IMR-90 (cell line): ENCODE results near the gene PFKP. TPM values are rescaled to one million over a fixed set of nuclear protein-coding genes. Genes with fewer than 3 reads are reported as not detected.

Experiments used
- ATAC-seq: fragments of 200-7000 bp; cut with Tn5 transposase; 2 replicates; pipeline ENCODE4 v1.9.1; 2020; ENCODE audit warnings: low read depth, mild to moderate bottlenecking, moderate library complexity
- BruUV-seq: library from RNA; stranded (reverse); fragments of 400-500 nt; replicated peaks from 2 replicates; lab custom pipeline; 2021; lab: Mats Ljungman, UMichigan
- CTCF ChIA-PET: fragments of 300-600 bp; formaldehyde crosslinking; extraction: SDS; loops from one replicate; lab custom pipeline; 2021; ENCODE audit warnings: antibody characterized with exemption; lab: Yijun Ruan, JAX
- POLR2A ChIA-PET: fragments of 300-600 bp; sonication (Branson Sonifier 250); formaldehyde crosslinking; loops from one replicate; lab custom pipeline; 2022; ENCODE audit warnings: antibody characterized with exemption; ENCODE audit not compliant: unreplicated experiment; lab: Charles Lee
- DNase-seq: peaks from one replicate; pipeline ENCODE4 v3.0.0; 2013
- H2AFZ ChIP-seq: replicated peaks from 2 replicates; pipeline ENCODE3; 2013; ENCODE audit warnings: low read length, mild to moderate bottlenecking; ENCODE audit not compliant: poor library complexity
- H2AK5ac ChIP-seq: 2 replicates; pipeline ENCODE4 v1.6.1; 2013; ENCODE audit warnings: low read depth, low read length, inconsistent platforms
- H2AK9ac ChIP-seq: replicated peaks from 2 replicates; pipeline ENCODE3; 2013; ENCODE audit warnings: mild to moderate bottlenecking, low read depth, low read length, moderate library complexity; ENCODE audit not compliant: poor library complexity
- H2BK120ac ChIP-seq: 2 replicates; pipeline ENCODE4 v1.6.1; 2013; ENCODE audit warnings: low read depth, low read length, inconsistent platforms
- H2BK15ac ChIP-seq: 3 replicates; pipeline ENCODE4 v1.6.1; 2013; ENCODE audit warnings: low read depth, low read length, inconsistent platforms
- H2BK20ac ChIP-seq: 2 replicates; pipeline ENCODE4 v1.6.1; 2013; ENCODE audit warnings: low read depth, mild to moderate bottlenecking, inconsistent platforms, low read length, moderate library complexity
- H2BK5ac ChIP-seq: 2 replicates; pipeline ENCODE4 v1.6.1; 2013; ENCODE audit warnings: mild to moderate bottlenecking, low read depth, low read length, inconsistent platforms; ENCODE audit not compliant: poor library complexity, severe bottlenecking
- H3K14ac ChIP-seq: replicated peaks from 2 replicates; pipeline ENCODE4 v1.6.1; 2013; ENCODE audit warnings: low read depth, low read length, inconsistent platforms
- H3K18ac ChIP-seq: 2 replicates; pipeline ENCODE4 v1.6.1; 2013; ENCODE audit warnings: low read depth, low read length, control low read depth
- H3K23ac ChIP-seq: 2 replicates; pipeline ENCODE4 v1.6.1; 2013; ENCODE audit warnings: low read depth, low read length, inconsistent platforms
- H3K27ac ChIP-seq: 2 replicates; pipeline ENCODE4 v1.5.1; 2013; ENCODE audit warnings: mild to moderate bottlenecking, control low read depth, low read length; ENCODE audit not compliant: insufficient read depth
- H3K27me3 ChIP-seq: 2 replicates; pipeline ENCODE4 v1.6.1; 2013; ENCODE audit warnings: low read length; ENCODE audit not compliant: control insufficient read depth, insufficient read depth
- H3K36me3 ChIP-seq: 2 replicates; pipeline ENCODE4 v1.6.1; 2013; ENCODE audit warnings: low read length, mixed read lengths; ENCODE audit not compliant: control insufficient read depth, insufficient read depth
- H3K4ac ChIP-seq: 2 replicates; pipeline ENCODE4 v1.6.1; 2013; ENCODE audit warnings: low read depth, low read length, inconsistent platforms
- H3K4me1 ChIP-seq: 2 replicates; pipeline ENCODE4 v1.6.1; 2013; ENCODE audit warnings: low read length, mixed read lengths; ENCODE audit not compliant: control insufficient read depth, insufficient read depth
- H3K4me2 ChIP-seq: 2 replicates; pipeline ENCODE4 v1.6.1; 2013; ENCODE audit warnings: low read depth, mild to moderate bottlenecking, control low read depth, low read length, moderate library complexity
- H3K4me3 ChIP-seq: 2 replicates; pipeline ENCODE4 v1.5.1; 2013; ENCODE audit warnings: low read depth, mild to moderate bottlenecking, control low read depth, low read length, moderate library complexity; ENCODE audit not compliant: insufficient read depth
- H3K56ac ChIP-seq: 2 replicates; pipeline ENCODE4 v1.6.1; 2013; ENCODE audit warnings: low read length, inconsistent platforms; ENCODE audit not compliant: insufficient read depth; ENCODE audit errors: extremely low read depth
- H3K79me1 ChIP-seq, 2 experiments: 2 replicates each; pipeline ENCODE4 v1.6.1; 2013; ENCODE audit warnings: low read length in 2 of 2, inconsistent platforms in 1 of 2, low read depth in 1 of 2
- H3K9ac ChIP-seq: 2 replicates; pipeline ENCODE4 v1.6.1; 2013; ENCODE audit warnings: low read depth, low read length, control low read depth
- H3K9me1 ChIP-seq: 2 replicates; pipeline ENCODE4 v1.6.1; 2013; ENCODE audit warnings: low read length, inconsistent platforms; ENCODE audit not compliant: insufficient read depth
- H3K9me3 ChIP-seq: 2 replicates; pipeline ENCODE4 v1.6.1; 2013; ENCODE audit warnings: low read length; ENCODE audit not compliant: control insufficient read depth, insufficient read depth
- H4K20me1 ChIP-seq: 2 replicates; pipeline ENCODE4 v1.6.1; 2013; ENCODE audit warnings: low read length, inconsistent platforms; ENCODE audit not compliant: insufficient read depth
- H4K5ac ChIP-seq: 2 replicates; pipeline ENCODE4 v1.6.1; 2013; ENCODE audit warnings: mild to moderate bottlenecking, low read depth, low read length, control low read depth
- H4K8ac ChIP-seq, 2 experiments: 2 replicates each; pipeline ENCODE4 v1.6.1; 2013; ENCODE audit warnings: low read depth in 2 of 2, low read length in 2 of 2, control low read depth in 1 of 2, inconsistent platforms in 1 of 2
- H4K91ac ChIP-seq: 2 replicates; pipeline ENCODE4 v1.6.1; 2013; ENCODE audit warnings: low read depth, low read length, inconsistent platforms; ENCODE audit not compliant: insufficient read depth
- BHLHE40 ChIP-seq: fragments of 150-350 bp; IDR thresholded peaks from 2 replicates; pipeline ENCODE4 v1.6.1; 2016; ENCODE audit warnings: mild to moderate bottlenecking, low read depth, low read length
- ELK1 ChIP-seq: fragments of 150-350 bp; IDR thresholded peaks from 2 replicates; pipeline ENCODE4 v1.6.1; 2016; ENCODE audit warnings: low read depth, mild to moderate bottlenecking, low read length, moderate library complexity, borderline replicate concordance
- MAZ ChIP-seq: IDR thresholded peaks from 2 replicates; pipeline ENCODE4 v1.6.1; 2012; ENCODE audit warnings: low read depth, mild to moderate bottlenecking, low read length, improper control_type of control experiment, moderate library complexity, borderline replicate concordance
- POLR2A ChIP-seq: IDR thresholded peaks from 2 replicates; pipeline ENCODE4 v1.6.1; 2012; ENCODE audit warnings: mild to moderate bottlenecking, low read depth, low read length
- RFX5 ChIP-seq: IDR thresholded peaks from 2 replicates; pipeline ENCODE4 v1.8.0; 2012; ENCODE audit warnings: low read depth, mild to moderate bottlenecking, low read length, moderate library complexity
- SMC3 ChIP-seq: fragments of 150-350 bp; IDR thresholded peaks from 2 replicates; pipeline ENCODE4 v1.6.1; 2016; ENCODE audit warnings: low read depth, mild to moderate bottlenecking, antibody characterized with exemption, low read length, moderate library complexity
- WGBS, 2 experiments: methylation state at CpG; one replicate each; pipeline versions ENCODE4 v1.1.5 to v1.1.7; 2013; ENCODE audit warnings: missing lambda C conversion rate in 2 of 2; ENCODE audit not compliant: insufficient read length in 1 of 2; ENCODE audit errors: extremely low coverage in 2 of 2; 5-methylcytosine and 5-hydroxymethylcytosine counted together
- dilution Hi-C: fragments of 300-500 bp; cut with HindIII; formaldehyde crosslinking; loops from one replicate; pipeline ENCODE4 v1.14.3; 2018; ENCODE audit warnings: low sequenced_read_pairs; ENCODE audit not compliant: unreplicated experiment
- in situ Hi-C: fragments of 300-500 bp; cut with MboI; formaldehyde crosslinking; loops from 3 replicates; pipeline ENCODE4 v1.14.3; 2019; ENCODE audit warnings: low sequenced_read_pairs, inconsistent platforms, mixed read lengths
- intact Hi-C: fragments of 100-400 bp; cut with micrococcal nuclease; formaldehyde crosslinking; loops from 2 replicates; pipeline ENCODE4 v1.10.0; 2022
- polyA plus RNA-seq, 3 experiments: library from polyadenylated mRNA; depleted of rRNA; stranded (reverse); fragments of >200 nt; gene quantifications; 2 replicates each; pipeline ENCODE4 v1.2.3, GENCODE V29; 2012; ENCODE audit warnings: low replicate concordance in 1 of 3
- total RNA-seq: library from RNA; depleted of rRNA; stranded (reverse); fragments of >200 nt; gene quantifications from 2 replicates; pipeline ENCODE4 v1.2.3, GENCODE V29; 2012

Gene PFKP
- total and polyA plus RNA-seq, 2 of the 4 experiments (the other 2 are of a cell fraction) = 223 to 294 TPM

- intact Hi-C loops = no loop called here
- H3K4me3 ChIP-seq = no peak overlapping the region
Measured at GRCh38 chr10:3030765-3031164, 36.6 kb upstream of the PFKP start.

More at GRCh38 chr10:3030765-3031164, 36.6 kb upstream of the PFKP start:
- Histone ChIP-seq H3K27ac (no peak overlapping the region; the same call in 1 of the 2 replicates), H2AK9ac (no peak overlapping the region), H3K4ac (no peak overlapping the region), H3K9ac (no peak overlapping the region), H3K36me3 (no peaks in the 10 kb centered on the region), H4K91ac (no peak overlapping the region), H3K56ac (no peak overlapping the region), H3K9me3 (no peaks in the 10 kb centered on the region), H2BK15ac (no peak overlapping the region), H2AFZ (no peak overlapping the region), H3K4me1 (peaks cover 1% of the 10 kb centered on the region), H3K18ac (no peak overlapping the region), H3K23ac (no peak overlapping the region), H3K79me1 (no peaks in the 10 kb centered on the region), H4K20me1 (no peaks in the 10 kb centered on the region), H3K27me3 (no peaks in the 10 kb centered on the region), H2BK120ac (no peak overlapping the region), H4K5ac (no peak overlapping the region), H2BK20ac (no peak overlapping the region), H2AK5ac (no peak overlapping the region), H3K14ac (no peak overlapping the region), H4K8ac (no peak overlapping the region), H3K9me1 (no peaks in the 10 kb centered on the region; the same call in 1 of the 2 replicates), H3K4me2 (0 out of 2 replicates have a peak overlapping the region, but pooled peaks have one; percentile 28), H2BK5ac (peak overlapping the region; percentile 45)
- peak; percentile 69 for DNase-seq
- BruUV-seq = no TSS peak
- ChIA-PET POLR2A (no interaction called here), CTCF (interaction anchor here (0.6 to 2.1 kb wide), 3 partner anchors 13 to 103 kb away, joined by 4 to 8 read pairs (median 6); no protein-coding TSS in a partner anchor)
- no CpG with 5 or more reads among the region's 5 CpGs for WGBS, 2 experiments
- ATAC-seq = peak; percentile 70
- TF ChIP-seq RFX5 (no peak), ELK1 (no peak), BHLHE40 (no peak), MAZ (no peak), SMC3 (no peak), POLR2A (no peak)
- dilution Hi-C loops = loop anchor here (25.0 kb wide), 1 partner anchor 93 kb away; no protein-coding TSS in a partner anchor
- in situ Hi-C loops = no loop called here
